Type B pancreatic cell (in vitro differentiated cells): Measurements from ENCODE around the gene GAB2. TPM values are rescaled to one million over a fixed set of nuclear protein-coding genes. Genes with fewer than 3 reads are reported as not detected.

ENCODE experiments used
- DNase-seq: peaks from one replicate; pipeline ENCODE4 v3.0.0; 2021; ENCODE audit warnings: mixed read lengths; ENCODE audit not compliant: unreplicated experiment; ENCODE audit errors: extremely low spot score
- H3K27ac Mint-ChIP-seq: 2 replicates; pipeline ENCODE4 v1.8.0; 2021; ENCODE audit warnings: mild to moderate bottlenecking, mixed read lengths
- H3K27me3 Mint-ChIP-seq: 2 replicates; pipeline ENCODE4 v1.8.0; 2021; ENCODE audit warnings: mixed read lengths
- H3K36me3 Mint-ChIP-seq: 2 replicates; pipeline ENCODE4 v1.8.0; 2021; ENCODE audit warnings: mixed read lengths
- H3K4me1 Mint-ChIP-seq: one replicate; pipeline ENCODE4 v1.8.0; 2021; ENCODE audit warnings: mixed read lengths; ENCODE audit not compliant: unreplicated experiment
- H3K4me3 Mint-ChIP-seq: 2 replicates; pipeline ENCODE4 v1.8.0; 2021; ENCODE audit warnings: mild to moderate bottlenecking, mixed read lengths
- H3K9me3 Mint-ChIP-seq: 2 replicates; pipeline ENCODE4 v1.8.0; 2021; ENCODE audit warnings: mixed read lengths
- total RNA-seq: library from RNA; stranded (reverse); gene quantifications from 2 replicates; pipeline ENCODE4 v1.2.1, GENCODE V29; 2021; ENCODE audit warnings: low replicate concordance
- TF ChIP-seq, protein P1 (sequence below): fragments of 200-600 bp; sonication (generic); conservative IDR thresholded peaks from 2 replicates; pipeline ENCODE4 v1.5.0; 2021; ENCODE audit warnings: antibody characterized with exemption, mild to moderate bottlenecking

The GAB2 gene
- total RNA-seq, 1 donor from 2014 or later, result 23.3 TPM

- no peaks in the 10 kb centered on the region for H3K9me3 Mint-ChIP-seq
- no peak for DNase-seq
- H3K27ac Mint-ChIP-seq, result no peak overlapping the region
- H3K4me1 Mint-ChIP-seq, result peaks cover 21% of the 10 kb centered on the region
- TF ChIP-seq, protein P1, sequence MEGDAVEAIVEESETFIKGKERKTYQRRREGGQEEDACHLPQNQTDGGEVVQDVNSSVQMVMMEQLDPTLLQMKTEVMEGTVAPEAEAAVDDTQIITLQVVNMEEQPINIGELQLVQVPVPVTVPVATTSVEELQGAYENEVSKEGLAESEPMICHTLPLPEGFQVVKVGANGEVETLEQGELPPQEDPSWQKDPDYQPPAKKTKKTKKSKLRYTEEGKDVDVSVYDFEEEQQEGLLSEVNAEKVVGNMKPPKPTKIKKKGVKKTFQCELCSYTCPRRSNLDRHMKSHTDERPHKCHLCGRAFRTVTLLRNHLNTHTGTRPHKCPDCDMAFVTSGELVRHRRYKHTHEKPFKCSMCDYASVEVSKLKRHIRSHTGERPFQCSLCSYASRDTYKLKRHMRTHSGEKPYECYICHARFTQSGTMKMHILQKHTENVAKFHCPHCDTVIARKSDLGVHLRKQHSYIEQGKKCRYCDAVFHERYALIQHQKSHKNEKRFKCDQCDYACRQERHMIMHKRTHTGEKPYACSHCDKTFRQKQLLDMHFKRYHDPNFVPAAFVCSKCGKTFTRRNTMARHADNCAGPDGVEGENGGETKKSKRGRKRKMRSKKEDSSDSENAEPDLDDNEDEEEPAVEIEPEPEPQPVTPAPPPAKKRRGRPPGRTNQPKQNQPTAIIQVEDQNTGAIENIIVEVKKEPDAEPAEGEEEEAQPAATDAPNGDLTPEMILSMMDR, result no peak
- no peak overlapping the region for H3K4me3 Mint-ChIP-seq
- H3K36me3 Mint-ChIP-seq, result peaks cover 9% of the 10 kb centered on the region
- no peaks in the 10 kb centered on the region for H3K27me3 Mint-ChIP-seq
Observed at GRCh38 chr11:78257654-78258053, 160.0 kb downstream of the GAB2 start.

GRCh38 chr11:78256962-78257361 lies 160.7 kb downstream of the GAB2 start:
- TF ChIP-seq, protein P1, result no peak
- DNase-seq, result no peak
- H3K4me3 Mint-ChIP-seq, result no peak overlapping the region
- no peak overlapping the region for H3K27ac Mint-ChIP-seq
- H3K9me3 Mint-ChIP-seq, result no peaks in the 10 kb centered on the region
- H3K4me1 Mint-ChIP-seq, result peaks cover 17% of the 10 kb centered on the region
- H3K27me3 Mint-ChIP-seq, result no peaks in the 10 kb centered on the region
- H3K36me3 Mint-ChIP-seq, result peaks cover 9% of the 10 kb centered on the region

- TF ChIP-seq, protein P1, result no peak
- H3K36me3 Mint-ChIP-seq, result peaks cover 5% of the 10 kb centered on the region
- no peak overlapping the region for H3K27ac Mint-ChIP-seq
- H3K27me3 Mint-ChIP-seq, result no peaks in the 10 kb centered on the region
- peaks cover 13% of the 10 kb centered on the region for H3K4me1 Mint-ChIP-seq
- DNase-seq, result no peak
- H3K4me3 Mint-ChIP-seq, result no peak overlapping the region
- no peaks in the 10 kb centered on the region for H3K9me3 Mint-ChIP-seq
Observed at GRCh38 chr11:78255919-78256318, 161.7 kb downstream of the GAB2 start.

GRCh38 chr11:78254268-78254667 lies 163.4 kb downstream of the GAB2 start:
- Mint-ChIP-seq H3K27me3 (no peaks in the 10 kb centered on the region), H3K36me3 (peaks cover 5% of the 10 kb centered on the region), H3K4me1 (peaks cover 7% of the 10 kb centered on the region), H3K4me3 (no peak overlapping the region), H3K27ac (no peak overlapping the region), H3K9me3 (no peaks in the 10 kb centered on the region)
- TF ChIP-seq, protein P1, result no peak
- DNase-seq, result no peak

- no peaks in the 10 kb centered on the region for H3K27me3 Mint-ChIP-seq
- no peak overlapping the region for H3K4me3 Mint-ChIP-seq
- peaks cover 7% of the 10 kb centered on the region for H3K36me3 Mint-ChIP-seq
- no peak overlapping the region for H3K27ac Mint-ChIP-seq
- H3K4me1 Mint-ChIP-seq, result peaks cover 7% of the 10 kb centered on the region
- H3K9me3 Mint-ChIP-seq, result no peaks in the 10 kb centered on the region
- DNase-seq, result no peak
- TF ChIP-seq, protein P1, result no peak
Observed at GRCh38 chr11:78253797-78254196, 163.8 kb downstream of the GAB2 start.
